ENCODE measurements around the gene EGFR.

DNA sequence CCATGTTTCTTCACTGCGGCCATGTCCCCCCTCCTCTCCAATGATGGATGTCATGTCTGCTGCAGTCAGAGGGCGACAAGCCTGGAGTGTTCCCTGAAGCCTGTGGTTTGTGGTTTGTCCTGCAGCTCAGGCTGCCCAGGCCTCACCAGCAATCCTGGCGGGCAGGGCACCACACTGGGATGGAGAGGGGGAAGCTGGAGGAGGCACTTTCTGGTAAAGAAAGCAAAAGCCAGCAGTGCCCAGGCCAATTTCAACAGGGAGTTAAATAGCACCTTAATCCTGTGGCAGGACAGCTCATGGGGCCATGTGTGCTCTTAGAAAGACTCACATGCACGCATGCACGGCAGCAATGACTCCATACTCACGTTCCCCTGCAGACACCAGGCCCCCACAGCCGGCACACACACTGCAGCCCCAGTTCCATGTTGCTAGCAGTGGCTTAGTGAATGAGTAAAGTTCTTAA, 158.3 kb downstream of the EGFR start:
- TF ChIP-seq CTCF (conservative IDR thresholded peaks at IDR 0.05 in 1 of 2, IDR thresholded peaks at IDR 0.05 in 1 of 2; ENCODE audit: extremely low read depth in 1 of 2, insufficient read depth in 1 of 2, low read depth in 1 of 2, low read length in 2 of 2) (no peak), EZH2 (IDR thresholded peaks at IDR 0.05; ENCODE audit: borderline replicate concordance, low read length) (no peak)

All from mammary epithelial cell (primary cell).